ENCODE measurements around the gene PSORS1C1.
A peak's percentile ranks its signal among the peaks of the same experiment; 100 is the strongest.

Gene PSORS1C1

GRCh38 chr6:31157513-31158139 lies 43.0 kb downstream of the PSORS1C1 start, which contains the start of gene CCHCR1:
Gene CCHCR1, minus strand, starts transcription at chr6:31157802. Its CDS starts 202 bp downstream, at chr6:31157600.
- H3F3A ChIP-seq (ENCODE audit: control insufficient read depth, insufficient read depth): 0 out of 2 replicates have a peak, but pooled peaks cover 2% of the 10 kb centered on the region
- peaks cover 49% of the 10 kb centered on the region for H3K36me3 ChIP-seq (ENCODE audit: control insufficient read depth, low read length)
- peaks cover 27% of the 10 kb centered on the region for H3K4me1 ChIP-seq (ENCODE audit: control insufficient read depth, low read length)
- H3K4me2 ChIP-seq (ENCODE audit: low read length): peak within 1 kb of the TSS; percentile 92
- no peaks in the 10 kb centered on the region for H3K9me3 ChIP-seq (ENCODE audit: control insufficient read depth, insufficient read depth, low read length)
- no peaks in the 10 kb centered on the region for H4K20me1 ChIP-seq (ENCODE audit: control insufficient read depth, insufficient read depth, low read depth, low read length)
- H3K79me2 ChIP-seq (ENCODE audit: control insufficient read depth, low read length): peaks cover 48% of the 10 kb centered on the region
- H3K27ac ChIP-seq (ENCODE audit: low read depth, low read length): peak within 1 kb of the TSS; percentile 64
- no peak for TF ChIP-seq CTCF (IDR thresholded peaks at IDR 0.05; ENCODE audit: low read depth, low read length, poor library complexity, severe bottlenecking)
- TF ChIP-seq EZH2phosphoT487 (IDR thresholded peaks at IDR 0.05; ENCODE audit: borderline replicate concordance, low read length): no peak
- H3K4me3 ChIP-seq (ENCODE audit: low read length): peak within 1 kb of the TSS; percentile 92
- H3K9me2 ChIP-seq (replicated peaks; ENCODE audit: control insufficient read depth, low read length): no peaks in the 10 kb centered on the region
- no peaks in the 10 kb centered on the region for H3K27me3 ChIP-seq (ENCODE audit: control insufficient read depth, low read length)

- Histone ChIP-seq H3K4me3 (ENCODE audit: low read length) (peak within 1 kb of the TSS; percentile 92), H3K4me1 (ENCODE audit: control insufficient read depth, low read length) (peaks cover 31% of the 10 kb centered on the region), H3K9me3 (ENCODE audit: control insufficient read depth, insufficient read depth, low read length) (no peaks in the 10 kb centered on the region), H3K4me2 (ENCODE audit: low read length) (peak within 1 kb of the TSS; percentile 92), H3K27ac (ENCODE audit: low read depth, low read length) (peak within 1 kb of the TSS; percentile 64), H4K20me1 (ENCODE audit: control insufficient read depth, insufficient read depth, low read depth, low read length) (no peaks in the 10 kb centered on the region), H3K9me2 (replicated peaks; ENCODE audit: control insufficient read depth, low read length) (no peaks in the 10 kb centered on the region), H3K27me3 (ENCODE audit: control insufficient read depth, low read length) (no peaks in the 10 kb centered on the region), H3K36me3 (ENCODE audit: control insufficient read depth, low read length) (peaks cover 55% of the 10 kb centered on the region), H3K79me2 (ENCODE audit: control insufficient read depth, low read length) (peaks cover 48% of the 10 kb centered on the region), H3F3A (ENCODE audit: control insufficient read depth, insufficient read depth) (0 out of 2 replicates have a peak, but pooled peaks cover 2% of the 10 kb centered on the region)
- TF ChIP-seq CTCF (IDR thresholded peaks at IDR 0.05; ENCODE audit: low read depth, low read length, poor library complexity, severe bottlenecking) (no peak), EZH2phosphoT487 (IDR thresholded peaks at IDR 0.05; ENCODE audit: borderline replicate concordance, low read length) (no peak)
Observed at GRCh38 chr6:31158140-31158862, 43.7 kb downstream of the PSORS1C1 start, which contains the start of gene TCF19. Gene TCF19, plus strand, starts transcription at chr6:31158589. Its CDS starts 881 bp downstream, at chr6:31159470.

GRCh38 chr6:31158863-31159855 lies 44.6 kb downstream of the PSORS1C1 start:
- Histone ChIP-seq H3K27me3 (ENCODE audit: control insufficient read depth, low read length) (no peaks in the 10 kb centered on the region), H3K4me3 (ENCODE audit: low read length) (peak overlapping the region; percentile 92), H3K36me3 (ENCODE audit: control insufficient read depth, low read length) (peaks cover 64% of the 10 kb centered on the region), H3K4me1 (ENCODE audit: control insufficient read depth, low read length) (peaks cover 39% of the 10 kb centered on the region), H3K27ac (ENCODE audit: low read depth, low read length) (peak overlapping the region; percentile 64), H4K20me1 (ENCODE audit: control insufficient read depth, insufficient read depth, low read depth, low read length) (0 out of 2 replicates have a peak, but pooled peaks cover 5% of the 10 kb centered on the region), H3K9me3 (ENCODE audit: control insufficient read depth, insufficient read depth, low read length) (no peaks in the 10 kb centered on the region), H3F3A (ENCODE audit: control insufficient read depth, insufficient read depth) (0 out of 2 replicates have a peak, but pooled peaks cover 2% of the 10 kb centered on the region), H3K79me2 (ENCODE audit: control insufficient read depth, low read length) (peaks cover 48% of the 10 kb centered on the region), H3K4me2 (ENCODE audit: low read length) (peak overlapping the region; percentile 92), H3K9me2 (replicated peaks; ENCODE audit: control insufficient read depth, low read length) (no peaks in the 10 kb centered on the region)
- TF ChIP-seq EZH2phosphoT487 (IDR thresholded peaks at IDR 0.05; ENCODE audit: borderline replicate concordance, low read length): no peak
- TF ChIP-seq CTCF (IDR thresholded peaks at IDR 0.05; ENCODE audit: low read depth, low read length, poor library complexity, severe bottlenecking): peak; percentile 51
